ENCODE measurements around the gene PBX3.

The PBX3 gene

DNA sequence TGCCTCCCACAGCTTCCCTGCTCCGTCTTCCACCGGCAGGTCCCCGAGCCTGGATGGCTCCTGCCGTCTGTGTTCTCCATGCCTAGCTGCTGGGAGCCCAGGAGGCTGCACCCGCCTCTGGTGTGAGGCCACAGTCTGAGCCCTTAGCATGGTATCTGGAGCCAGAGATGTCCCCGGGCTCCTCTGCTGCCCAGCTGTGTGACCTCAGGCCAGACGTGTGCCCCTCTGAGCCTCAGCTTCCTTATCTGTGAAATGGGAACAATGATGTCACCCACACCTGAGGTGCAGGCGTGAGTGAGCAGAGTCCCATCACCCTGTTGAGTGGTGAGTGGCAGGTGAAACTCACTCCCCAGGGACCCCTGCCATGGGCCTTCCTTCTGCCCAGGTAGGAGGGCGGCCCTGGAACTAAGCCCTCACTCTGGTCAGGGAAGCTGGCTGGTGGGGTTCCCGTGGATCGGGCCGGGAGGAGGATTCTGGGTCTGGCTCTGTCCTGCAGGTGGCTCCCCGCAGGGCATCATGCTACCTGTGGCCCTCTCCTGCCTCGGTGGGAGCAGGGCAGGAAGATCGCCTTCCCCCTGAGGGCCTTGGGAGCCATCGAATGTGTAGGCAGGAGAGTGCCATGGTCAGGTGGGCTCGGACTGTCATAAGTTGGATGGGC lies 239.0 kb downstream of the PBX3 start:
- H3K79me2 ChIP-seq: no peaks in the 10 kb centered on the region
- TF ChIP-seq, protein P1, sequence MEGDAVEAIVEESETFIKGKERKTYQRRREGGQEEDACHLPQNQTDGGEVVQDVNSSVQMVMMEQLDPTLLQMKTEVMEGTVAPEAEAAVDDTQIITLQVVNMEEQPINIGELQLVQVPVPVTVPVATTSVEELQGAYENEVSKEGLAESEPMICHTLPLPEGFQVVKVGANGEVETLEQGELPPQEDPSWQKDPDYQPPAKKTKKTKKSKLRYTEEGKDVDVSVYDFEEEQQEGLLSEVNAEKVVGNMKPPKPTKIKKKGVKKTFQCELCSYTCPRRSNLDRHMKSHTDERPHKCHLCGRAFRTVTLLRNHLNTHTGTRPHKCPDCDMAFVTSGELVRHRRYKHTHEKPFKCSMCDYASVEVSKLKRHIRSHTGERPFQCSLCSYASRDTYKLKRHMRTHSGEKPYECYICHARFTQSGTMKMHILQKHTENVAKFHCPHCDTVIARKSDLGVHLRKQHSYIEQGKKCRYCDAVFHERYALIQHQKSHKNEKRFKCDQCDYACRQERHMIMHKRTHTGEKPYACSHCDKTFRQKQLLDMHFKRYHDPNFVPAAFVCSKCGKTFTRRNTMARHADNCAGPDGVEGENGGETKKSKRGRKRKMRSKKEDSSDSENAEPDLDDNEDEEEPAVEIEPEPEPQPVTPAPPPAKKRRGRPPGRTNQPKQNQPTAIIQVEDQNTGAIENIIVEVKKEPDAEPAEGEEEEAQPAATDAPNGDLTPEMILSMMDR (IDR thresholded peaks at IDR 0.05): no peak
- no peak overlapping the region for H3K9ac ChIP-seq
- H3K9me3 ChIP-seq (ENCODE audit: control insufficient read depth, low read length): no peaks in the 10 kb centered on the region
- no peak overlapping the region for H3K4me2 ChIP-seq (ENCODE audit: low read length)
- no peaks in the 10 kb centered on the region for H3K4me1 ChIP-seq
- H2AFZ ChIP-seq: no peak overlapping the region
- H3K27ac ChIP-seq: no peak overlapping the region
- H3K36me3 ChIP-seq (ENCODE audit: control insufficient read depth, insufficient read depth, low read length): no peaks in the 10 kb centered on the region
- no peak overlapping the region for H3K4me3 ChIP-seq (ENCODE audit: low read depth, low read length)
- H3K27me3 ChIP-seq (ENCODE audit: control insufficient read depth, insufficient read depth, low read length): no peaks in the 10 kb centered on the region

- no peaks in the 10 kb centered on the region for H3K9me3 ChIP-seq (ENCODE audit: control insufficient read depth, low read length)
- no peaks in the 10 kb centered on the region for H3K4me1 ChIP-seq
- no peaks in the 10 kb centered on the region for H3K27me3 ChIP-seq (ENCODE audit: control insufficient read depth, insufficient read depth, low read length)
- no peak overlapping the region for H2AFZ ChIP-seq
- TF ChIP-seq, protein P1 (IDR thresholded peaks at IDR 0.05): no peak
- no peak overlapping the region for H3K4me2 ChIP-seq (ENCODE audit: low read length)
- H3K79me2 ChIP-seq: no peaks in the 10 kb centered on the region
- H3K27ac ChIP-seq: no peak overlapping the region
- H3K36me3 ChIP-seq (ENCODE audit: control insufficient read depth, insufficient read depth, low read length): no peaks in the 10 kb centered on the region
- no peak overlapping the region for H3K4me3 ChIP-seq (ENCODE audit: low read depth, low read length)
- H3K9ac ChIP-seq: no peak overlapping the region
Observed at GRCh38 chr9:125986966-125987365, 239.8 kb downstream of the PBX3 start.

DNA sequence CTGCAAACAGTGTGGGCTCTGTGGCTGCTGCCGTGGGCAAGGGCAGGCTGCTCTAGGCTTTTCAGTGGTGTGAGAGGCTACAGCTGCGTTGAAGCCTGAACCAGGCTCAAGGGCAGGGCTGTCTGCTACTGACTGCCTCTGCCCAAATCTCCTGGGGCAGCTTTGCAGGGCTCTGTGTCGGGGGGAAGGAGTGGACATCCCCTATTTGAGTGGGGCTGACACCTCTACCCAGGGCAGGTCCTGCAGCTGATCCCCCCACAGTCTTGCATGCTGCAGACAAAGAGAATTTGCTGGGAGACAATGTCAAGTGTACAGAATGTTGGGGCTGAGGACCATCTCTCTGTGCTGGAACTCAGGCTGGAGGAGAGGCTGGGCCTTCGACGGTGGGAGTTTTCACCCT lies 240.2 kb downstream of the PBX3 start:
- Histone ChIP-seq H3K36me3 (ENCODE audit: control insufficient read depth, insufficient read depth, low read length) (no peaks in the 10 kb centered on the region), H3K4me3 (ENCODE audit: low read depth, low read length) (no peak overlapping the region)

GRCh38 chr9:125988479-125989050 lies 241.4 kb downstream of the PBX3 start:
- no peaks in the 10 kb centered on the region for H3K4me1 ChIP-seq
- H2AFZ ChIP-seq: no peak overlapping the region
- no peak overlapping the region for H3K27ac ChIP-seq
- no peaks in the 10 kb centered on the region for H3K79me2 ChIP-seq
- no peaks in the 10 kb centered on the region for H3K27me3 ChIP-seq (ENCODE audit: control insufficient read depth, insufficient read depth, low read length)
- TF ChIP-seq, protein P1 (IDR thresholded peaks at IDR 0.05): no peak
- H3K4me3 ChIP-seq (ENCODE audit: low read depth, low read length): no peak overlapping the region
- H3K4me2 ChIP-seq (ENCODE audit: low read length): no peak overlapping the region
- no peak overlapping the region for H3K9ac ChIP-seq
- no peaks in the 10 kb centered on the region for H3K36me3 ChIP-seq (ENCODE audit: control insufficient read depth, insufficient read depth, low read length)
- no peaks in the 10 kb centered on the region for H3K9me3 ChIP-seq (ENCODE audit: control insufficient read depth, low read length)

More for the DNA sequence above, 240.2 kb downstream of the PBX3 start:
- Histone ChIP-seq H3K9me3 (ENCODE audit: control insufficient read depth, low read length) (no peaks in the 10 kb centered on the region), H3K27me3 (ENCODE audit: control insufficient read depth, insufficient read depth, low read length) (no peaks in the 10 kb centered on the region), H3K27ac (no peak overlapping the region), H3K9ac (no peak overlapping the region), H3K4me2 (ENCODE audit: low read length) (no peak overlapping the region), H3K79me2 (no peaks in the 10 kb centered on the region), H2AFZ (no peak overlapping the region), H3K4me1 (no peaks in the 10 kb centered on the region)
- TF ChIP-seq, protein P1 (IDR thresholded peaks at IDR 0.05): no peak

DNA sequence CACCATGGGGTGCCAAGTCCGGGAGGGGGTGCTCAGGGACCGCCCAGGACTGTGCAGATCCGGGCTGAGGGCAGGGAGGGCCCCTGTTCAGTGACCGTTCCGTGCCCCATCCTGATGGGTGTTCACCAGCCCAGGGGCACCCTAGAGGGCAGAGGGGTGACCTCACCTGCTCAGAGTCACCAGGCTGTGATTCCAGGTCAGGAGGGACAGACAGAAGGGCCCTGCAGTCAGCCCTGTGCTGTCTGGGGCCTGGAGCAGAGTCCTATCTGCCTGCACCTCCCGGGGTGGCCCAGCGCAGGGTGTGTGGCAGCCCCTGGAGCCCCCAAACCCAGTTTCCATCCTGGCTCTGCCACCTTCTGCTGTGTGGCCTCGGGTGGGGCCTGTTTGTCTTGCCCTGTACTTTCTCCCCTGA lies 241.9 kb downstream of the PBX3 start:
- Histone ChIP-seq H3K4me1 (no peaks in the 10 kb centered on the region), H3K4me2 (ENCODE audit: low read length) (no peak overlapping the region), H2AFZ (no peak overlapping the region), H3K27ac (no peak overlapping the region), H3K9ac (no peak overlapping the region), H3K4me3 (ENCODE audit: low read depth, low read length) (no peak overlapping the region), H3K9me3 (ENCODE audit: control insufficient read depth, low read length) (no peaks in the 10 kb centered on the region), H3K27me3 (ENCODE audit: control insufficient read depth, insufficient read depth, low read length) (no peaks in the 10 kb centered on the region), H3K79me2 (no peaks in the 10 kb centered on the region), H3K36me3 (ENCODE audit: control insufficient read depth, insufficient read depth, low read length) (no peaks in the 10 kb centered on the region)
- TF ChIP-seq, protein P1 (IDR thresholded peaks at IDR 0.05): no peak

Data from parathyroid adenoma (tissue), 2 donors.